ENCODE data around the gene TLCD2.

Gene TLCD2

GRCh38 chr17:1733759-1734158 is 23.6 kb upstream of the TLCD2 start:
- no peak overlapping the region for H3K4me3 ChIP-seq (ENCODE audit: low read depth, low read length)
- TF ChIP-seq CTCF (IDR thresholded peaks at IDR 0.05; ENCODE audit: borderline replicate concordance, insufficient read depth, low read depth, low read length) = no peak

GRCh38 chr17:1732833-1733321 is 22.7 kb upstream of the TLCD2 start:
- no peak overlapping the region for H3K4me3 ChIP-seq (ENCODE audit: low read depth, low read length)
- no peak for TF ChIP-seq CTCF (IDR thresholded peaks at IDR 0.05; ENCODE audit: borderline replicate concordance, insufficient read depth, low read depth, low read length)

GRCh38 chr17:1732241-1732832 is 22.2 kb upstream of the TLCD2 start:
- no peak overlapping the region for H3K4me3 ChIP-seq (ENCODE audit: low read depth, low read length)
- no peak for TF ChIP-seq CTCF (IDR thresholded peaks at IDR 0.05; ENCODE audit: borderline replicate concordance, insufficient read depth, low read depth, low read length)

- H3K4me3 ChIP-seq (ENCODE audit: low read depth, low read length) = no peak overlapping the region
- TF ChIP-seq CTCF (IDR thresholded peaks at IDR 0.05; ENCODE audit: borderline replicate concordance, insufficient read depth, low read depth, low read length) = no peak
Observed at GRCh38 chr17:1731194-1731506, 21.0 kb upstream of the TLCD2 start.

- no peak overlapping the region for H3K4me3 ChIP-seq (ENCODE audit: low read depth, low read length)
- TF ChIP-seq CTCF (IDR thresholded peaks at IDR 0.05; ENCODE audit: borderline replicate concordance, insufficient read depth, low read depth, low read length) = no peak
Observed at GRCh38 chr17:1730326-1731193, 20.4 kb upstream of the TLCD2 start.

GRCh38 chr17:1729966-1730325 is 19.8 kb upstream of the TLCD2 start:
- no peak overlapping the region for H3K4me3 ChIP-seq (ENCODE audit: low read depth, low read length)
- no peak for TF ChIP-seq CTCF (IDR thresholded peaks at IDR 0.05; ENCODE audit: borderline replicate concordance, insufficient read depth, low read depth, low read length)
